ENCODE data around the gene MSX2. TPM values are rescaled to one million over a fixed set of nuclear protein-coding genes. Genes with fewer than 3 reads are reported as not detected.

Gene MSX2
- total and polyA plus RNA-seq, 7 experiments from 2014 or later = not detected

DNA sequence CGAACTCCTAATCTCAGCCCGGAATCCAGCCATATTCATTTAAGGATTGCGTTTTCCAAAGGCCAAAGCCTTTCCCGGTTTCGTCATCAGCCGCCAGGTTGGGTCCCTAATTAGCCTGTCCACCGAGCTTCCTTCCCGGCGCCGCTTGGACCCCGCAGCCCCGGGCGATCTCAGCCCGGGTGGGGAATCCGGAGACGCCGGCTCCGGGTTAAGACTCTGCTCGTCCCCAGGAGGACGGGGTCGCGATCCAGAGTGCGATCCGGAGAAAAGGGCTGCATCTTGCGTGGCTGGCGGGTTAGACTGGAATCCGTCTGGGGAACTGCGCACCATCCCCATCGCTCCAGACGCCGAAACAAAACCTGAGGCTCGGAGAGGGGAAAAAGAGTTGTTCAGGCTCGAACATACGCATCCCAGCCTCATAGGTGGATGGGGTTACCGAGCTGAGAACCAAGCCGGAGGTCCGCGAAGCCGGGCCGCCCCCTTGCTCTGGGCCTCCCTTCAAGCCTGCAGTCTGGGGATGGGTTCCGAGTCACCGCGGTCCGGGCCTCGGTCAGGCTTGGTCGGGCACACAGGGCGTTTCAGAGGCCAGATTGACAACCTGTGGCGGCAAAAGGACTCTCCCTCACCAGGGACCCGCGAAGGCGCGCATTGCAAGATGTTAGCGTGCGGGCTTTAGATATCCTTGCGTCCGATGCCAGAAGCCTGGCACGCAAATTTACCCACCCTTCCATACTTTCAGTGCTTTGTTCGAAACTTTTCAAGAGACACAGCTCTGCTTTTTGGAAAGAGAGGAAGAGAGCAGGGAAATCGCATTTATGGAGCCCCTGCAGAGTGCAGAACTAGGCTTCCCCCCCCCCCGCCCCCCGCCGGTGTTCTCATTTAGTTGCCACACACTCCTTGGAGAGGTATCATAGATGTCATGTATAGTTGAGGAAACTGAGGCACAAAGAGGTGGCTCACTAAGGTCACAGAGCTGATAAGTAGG is 7.9 kb downstream of the MSX2 start:
- POLR2A ChIA-PET = no interaction called here
- Histone ChIP-seq H3K4me3 (ENCODE audit: low read length) (no peak overlapping the region), H3K27me3 (ENCODE audit: control insufficient read depth in 2 of 2, insufficient read depth in 2 of 2, low read length in 2 of 2) (peaks cover 0 to 12% of the 10 kb centered on the region in 2 donors), H3K27ac (ENCODE audit: low read depth, low read length) (no peak overlapping the region), H3K4me1 (ENCODE audit: control insufficient read depth in 2 of 2, insufficient read depth in 2 of 2, low read length in 2 of 2) (no peaks in the 10 kb centered on the region), H3K9me3 (ENCODE audit: control insufficient read depth in 2 of 3, low read length in 3 of 3) (no peaks in the 10 kb centered on the region), H3K36me3 (ENCODE audit: control insufficient read depth in 2 of 3, insufficient read depth in 3 of 3, low read length in 3 of 3) (no peaks in the 10 kb centered on the region)
- H3K4me3 Mint-ChIP-seq = no peak overlapping the region
- peaks cover 87 to 95% (median 92%) of the 10 kb centered on the region in 5 donors for H3K27me3 Mint-ChIP-seq
- ATAC-seq (no peak), DNase-seq (no peak)
- no peak overlapping the region for H3K27ac Mint-ChIP-seq
- H3K9me3 Mint-ChIP-seq = peaks cover 0 to 9% (median 0%) of the 10 kb centered on the region in 11 donors
- peaks cover 0 to 4% (median 0%) of the 10 kb centered on the region in 5 donors for H3K36me3 Mint-ChIP-seq
- H3K4me1 Mint-ChIP-seq = peaks cover 0 to 8% (median 2%) of the 10 kb centered on the region in 7 donors
- intact Hi-C loops (cut with micrococcal nuclease) = no loop called here
- CTCF ChIA-PET = no interaction called here

DNA sequence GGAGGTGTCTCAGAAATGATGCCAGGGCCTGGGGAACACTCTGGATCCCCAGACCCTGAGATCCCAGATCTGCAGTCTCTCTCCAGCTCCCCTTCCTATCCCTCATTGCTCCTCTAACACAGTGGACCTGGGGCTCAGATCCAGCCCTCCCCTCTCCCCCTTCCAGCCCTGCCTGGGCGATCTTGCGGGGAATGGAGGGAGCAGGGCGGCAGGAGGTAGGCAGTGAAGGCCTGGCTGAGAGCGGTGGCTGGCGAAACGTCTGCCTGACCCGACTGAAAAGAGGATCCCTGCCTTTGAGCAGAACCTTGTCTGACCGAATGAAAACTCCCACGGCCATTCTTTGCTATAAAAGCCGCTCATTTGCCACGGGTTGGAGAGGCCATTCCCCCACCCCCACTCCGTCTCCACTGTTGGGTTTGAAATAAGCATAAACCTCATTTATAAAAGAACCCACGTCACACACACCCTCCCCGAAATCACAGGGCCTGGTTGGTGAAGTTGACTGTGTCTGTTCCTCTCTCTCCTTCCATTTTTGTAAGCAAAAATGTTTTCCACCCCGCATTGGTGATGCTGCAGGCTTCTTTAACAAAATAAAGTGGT is 8.8 kb downstream of the MSX2 start:
- peaks cover 0 to 4% (median 0%) of the 10 kb centered on the region in 5 donors for H3K36me3 Mint-ChIP-seq
- CTCF ChIA-PET = no interaction called here
- H3K27me3 Mint-ChIP-seq = peaks cover 80 to 93% (median 88%) of the 10 kb centered on the region in 5 donors
- H3K9me3 ChIP-seq (ENCODE audit: control insufficient read depth in 2 of 3, low read length in 3 of 3) = no peaks in the 10 kb centered on the region
- POLR2A ChIA-PET = no interaction called here
- no peak overlapping the region for H3K4me3 Mint-ChIP-seq
- peaks cover 0 to 9% (median 0%) of the 10 kb centered on the region in 11 donors for H3K9me3 Mint-ChIP-seq
- H3K27me3 ChIP-seq (ENCODE audit: control insufficient read depth in 2 of 2, insufficient read depth in 2 of 2, low read length in 2 of 2) = peaks cover 0 to 16% of the 10 kb centered on the region in 2 donors
- ATAC-seq = no peak
- H3K36me3 ChIP-seq (ENCODE audit: control insufficient read depth in 2 of 3, insufficient read depth in 3 of 3, low read length in 3 of 3) = no peaks in the 10 kb centered on the region
- H3K4me3 ChIP-seq (ENCODE audit: low read length) = no peak overlapping the region
- no peak for DNase-seq
- peaks cover 0 to 8% (median 2%) of the 10 kb centered on the region in 7 donors for H3K4me1 Mint-ChIP-seq
- H3K27ac ChIP-seq (ENCODE audit: low read depth, low read length) = no peak overlapping the region
- H3K27ac Mint-ChIP-seq = no peak overlapping the region
- intact Hi-C loops (cut with micrococcal nuclease) = no loop called here
- no peaks in the 10 kb centered on the region for H3K4me1 ChIP-seq (ENCODE audit: control insufficient read depth in 2 of 2, insufficient read depth in 2 of 2, low read length in 2 of 2)

DNA sequence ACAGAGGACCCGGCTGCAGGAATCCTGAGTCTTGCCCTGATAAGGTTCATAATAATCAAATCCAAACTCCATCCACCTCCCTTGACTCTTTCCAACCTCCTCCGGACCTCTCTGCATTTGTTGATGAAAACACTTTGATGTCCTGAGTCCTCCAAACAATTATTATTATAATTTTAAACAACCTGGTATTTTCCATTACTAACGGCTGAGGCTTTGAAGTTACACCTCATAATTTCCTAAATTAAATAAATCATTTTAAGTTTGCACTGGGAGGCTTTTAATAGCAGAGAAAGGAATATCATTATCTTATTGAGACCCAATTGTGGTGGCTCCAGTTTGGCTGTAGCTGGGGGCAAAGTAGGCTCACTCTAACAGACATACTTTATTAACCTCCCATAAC is 9.5 kb downstream of the MSX2 start:
- Histone ChIP-seq H3K4me3 (ENCODE audit: low read length) (no peak overlapping the region), H3K36me3 (ENCODE audit: control insufficient read depth in 2 of 3, insufficient read depth in 3 of 3, low read length in 3 of 3) (no peaks in the 10 kb centered on the region), H3K27ac (ENCODE audit: low read depth, low read length) (no peak overlapping the region), H3K9me3 (ENCODE audit: control insufficient read depth in 2 of 3, low read length in 3 of 3) (no peaks in the 10 kb centered on the region), H3K4me1 (ENCODE audit: control insufficient read depth in 2 of 2, insufficient read depth in 2 of 2, low read length in 2 of 2) (no peaks in the 10 kb centered on the region), H3K27me3 (ENCODE audit: control insufficient read depth in 2 of 2, insufficient read depth in 2 of 2, low read length in 2 of 2) (peaks cover 0 to 16% of the 10 kb centered on the region in 2 donors)
- Mint-ChIP-seq H3K36me3 (peaks cover 0 to 4% (median 0%) of the 10 kb centered on the region in 5 donors), H3K4me1 (peaks cover 0 to 8% (median 2%) of the 10 kb centered on the region in 7 donors), H3K4me3 (no peak overlapping the region), H3K9me3 (peaks cover 0 to 9% (median 0%) of the 10 kb centered on the region in 11 donors), H3K27ac (no peak overlapping the region), H3K27me3 (peaks cover 73 to 93% (median 82%) of the 10 kb centered on the region in 5 donors)
- ATAC-seq = no peak
- intact Hi-C loops (cut with micrococcal nuclease) = no loop called here
- DNase-seq = no peak
- ChIA-PET POLR2A (no interaction called here), CTCF (no interaction called here)

DNA sequence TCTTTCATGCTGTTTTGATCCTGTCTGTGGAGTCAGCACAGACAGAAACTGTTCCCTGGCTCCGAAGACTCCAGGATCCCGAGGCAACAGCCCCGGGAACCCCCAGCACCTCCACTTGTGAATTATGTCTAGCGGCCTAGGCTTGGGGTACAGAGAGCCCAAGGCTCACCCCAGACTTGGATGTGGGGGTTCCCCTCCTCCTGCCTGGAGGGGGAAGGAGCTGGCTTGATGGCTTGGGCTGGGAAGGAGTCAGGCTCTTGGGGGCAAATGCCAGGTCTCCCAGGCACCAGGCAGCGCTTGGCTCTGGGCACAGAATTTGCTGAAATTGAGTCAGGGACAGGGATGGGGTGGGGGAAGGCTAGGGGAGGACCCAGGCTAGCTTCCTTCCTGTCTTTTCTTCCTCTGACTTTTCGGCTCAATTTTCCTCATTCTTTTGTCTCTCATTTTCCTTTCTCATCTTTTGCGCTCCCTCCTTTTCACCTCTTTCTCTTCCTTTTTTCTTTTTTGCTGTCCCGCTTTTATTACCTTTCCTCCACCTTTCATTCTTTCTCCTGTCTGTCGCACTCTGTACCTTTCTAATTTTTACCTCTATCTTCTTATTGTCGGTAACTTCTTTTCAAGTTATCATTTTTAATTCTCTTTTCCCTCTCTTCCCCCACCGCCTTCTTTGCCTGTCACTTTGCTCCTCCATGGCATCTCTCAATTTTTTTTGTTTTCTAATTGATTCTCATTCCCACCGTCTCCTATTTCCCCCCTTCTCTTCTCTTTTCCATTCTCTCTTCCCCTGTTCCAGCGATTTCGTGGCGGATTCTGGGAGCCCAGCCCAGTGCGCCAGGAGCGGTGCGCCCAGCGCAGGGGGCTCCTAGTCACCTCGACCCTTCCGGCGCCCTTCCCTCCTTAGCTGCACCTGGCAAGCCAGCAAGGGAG is 10.5 kb downstream of the MSX2 start:
- Histone ChIP-seq H3K36me3 (ENCODE audit: control insufficient read depth in 2 of 3, insufficient read depth in 3 of 3, low read length in 3 of 3) (no peaks in the 10 kb centered on the region), H3K4me3 (ENCODE audit: low read length) (no peak overlapping the region), H3K27ac (ENCODE audit: low read depth, low read length) (no peak overlapping the region), H3K9me3 (ENCODE audit: control insufficient read depth in 2 of 3, low read length in 3 of 3) (no peaks in the 10 kb centered on the region), H3K4me1 (ENCODE audit: control insufficient read depth in 2 of 2, insufficient read depth in 2 of 2, low read length in 2 of 2) (no peaks in the 10 kb centered on the region), H3K27me3 (ENCODE audit: control insufficient read depth in 2 of 2, insufficient read depth in 2 of 2, low read length in 2 of 2) (peaks cover 0 to 16% of the 10 kb centered on the region in 2 donors)
- CTCF ChIA-PET = no interaction called here
- Mint-ChIP-seq H3K9me3 (peaks cover 0 to 7% (median 0%) of the 10 kb centered on the region in 11 donors), H3K27ac (no peak overlapping the region), H3K27me3 (peaks cover 66 to 86% (median 73%) of the 10 kb centered on the region in 5 donors), H3K36me3 (peaks cover 0 to 4% (median 0%) of the 10 kb centered on the region in 5 donors), H3K4me1 (peaks cover 0 to 8% (median 2%) of the 10 kb centered on the region in 7 donors), H3K4me3 (no peak overlapping the region)
- POLR2A ChIA-PET = no interaction called here
- ATAC-seq (no peak), DNase-seq (no peak)
- intact Hi-C loops (cut with micrococcal nuclease) = no loop called here

DNA sequence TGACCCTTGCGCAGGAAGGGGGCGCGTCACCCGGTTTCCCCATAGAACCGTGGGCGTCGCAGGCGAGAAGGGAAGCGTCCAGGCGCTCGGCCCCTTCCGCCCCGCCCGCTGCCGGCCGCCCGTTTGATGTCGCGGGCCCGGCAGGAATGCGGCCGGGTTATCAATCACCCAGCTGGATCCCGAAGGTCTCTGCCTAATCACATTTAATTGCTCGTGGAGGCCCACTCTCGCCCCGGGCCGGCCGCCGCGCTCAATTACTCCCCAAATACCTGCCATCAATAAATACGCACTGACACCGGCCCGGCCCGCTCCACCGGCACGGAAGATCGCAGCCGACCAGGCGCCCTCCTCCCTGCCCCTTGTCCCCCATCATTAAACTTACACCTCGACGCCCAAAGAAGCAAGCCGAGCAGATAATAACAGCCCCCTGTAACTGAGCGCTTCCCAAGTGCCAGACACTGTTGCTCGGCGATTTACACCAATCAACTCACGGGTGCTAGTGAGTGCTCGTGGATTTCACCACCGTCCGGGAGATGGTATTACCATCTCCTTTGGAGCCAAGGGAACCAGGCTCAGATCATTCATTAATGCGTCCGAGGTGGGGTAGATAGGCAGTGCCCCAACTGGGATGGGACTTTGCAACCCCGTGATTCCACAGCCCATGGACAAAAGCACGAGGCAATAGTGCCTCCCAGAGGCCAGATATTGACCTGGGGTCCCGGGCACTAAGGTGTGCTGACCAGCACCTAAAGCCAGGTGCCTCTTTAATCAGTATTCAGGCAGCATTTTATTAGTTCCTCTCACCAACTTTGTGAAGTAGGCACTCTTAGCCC is 11.3 kb downstream of the MSX2 start:
- Histone ChIP-seq H3K4me3 (ENCODE audit: low read length) (no peak overlapping the region), H3K36me3 (ENCODE audit: control insufficient read depth in 2 of 3, insufficient read depth in 3 of 3, low read length in 3 of 3) (no peaks in the 10 kb centered on the region), H3K27ac (ENCODE audit: low read depth, low read length) (no peak overlapping the region), H3K4me1 (ENCODE audit: control insufficient read depth in 2 of 2, insufficient read depth in 2 of 2, low read length in 2 of 2) (no peaks in the 10 kb centered on the region), H3K9me3 (ENCODE audit: control insufficient read depth in 2 of 3, low read length in 3 of 3) (no peaks in the 10 kb centered on the region), H3K27me3 (ENCODE audit: control insufficient read depth in 2 of 2, insufficient read depth in 2 of 2, low read length in 2 of 2) (peaks cover 0 to 16% of the 10 kb centered on the region in 2 donors)
- ATAC-seq = no peak
- Mint-ChIP-seq H3K27me3 (peaks cover 59 to 78% (median 68%) of the 10 kb centered on the region in 5 donors), H3K4me3 (peak overlapping the region in 1 of 10 donors; percentile 47), H3K27ac (no peak overlapping the region), H3K9me3 (peaks cover 0 to 7% (median 0%) of the 10 kb centered on the region in 11 donors), H3K36me3 (peaks cover 0 to 4% (median 0%) of the 10 kb centered on the region in 5 donors), H3K4me1 (peaks cover 0 to 8% (median 2%) of the 10 kb centered on the region in 7 donors)
- DNase-seq = no peak
- CTCF ChIA-PET = no interaction called here
- POLR2A ChIA-PET = no interaction called here
- intact Hi-C loops (cut with micrococcal nuclease) = no loop called here

All from naive thymus-derived CD4-positive, alpha-beta T cell (primary cell).